CD4-positive, alpha-beta memory T cell (primary cell): ENCODE data around the gene DAGLB. TPM values are rescaled to one million over a fixed set of nuclear protein-coding genes. Genes with fewer than 3 reads are reported as not detected.
"Not testable (repeated sequence)": the region's sequence is repeated elsewhere in the genome, so short reads cannot be mapped to it uniquely, and the experiment has no call there.

Experiments used
- CTCF ChIA-PET: fragments of 350-600 bp; sonication (Branson Sonifier 250); formaldehyde crosslinking; loops from one replicate; lab custom pipeline; 2021; ENCODE audit warnings: inconsistent platforms; ENCODE audit not compliant: partially characterized antibody; lab: Charles Lee
- POLR2A ChIA-PET: fragments of 350-600 bp; sonication (Branson Sonifier 250); formaldehyde crosslinking; loops from one replicate; lab custom pipeline; 2021; ENCODE audit not compliant: partially characterized antibody; lab: Charles Lee
- DNase-seq, 5 donors: peaks; one replicate each; pipeline versions ENCODE4 v3.0.0 to v3.0.0-alpha.2; 2020 to 2022; ENCODE audit warnings: mixed read lengths in 1 of 5
- H3K27ac ChIP-seq: one replicate; pipeline ENCODE4 v1.7.0; 2013; ENCODE audit warnings: low read depth, low read length
- H3K27me3 ChIP-seq: 2 replicates; pipeline ENCODE4 v1.7.0; 2013; ENCODE audit warnings: mild to moderate bottlenecking, low read length, moderate library complexity; ENCODE audit not compliant: insufficient read depth
- H3K36me3 ChIP-seq: 2 replicates; pipeline ENCODE4 v1.7.0; 2013; ENCODE audit warnings: mild to moderate bottlenecking, low read length, moderate library complexity; ENCODE audit not compliant: insufficient read depth
- H3K4me1 ChIP-seq: 2 replicates; pipeline ENCODE4 v1.7.0; 2013; ENCODE audit warnings: mild to moderate bottlenecking, low read length, moderate library complexity; ENCODE audit not compliant: insufficient read depth
- H3K4me3 ChIP-seq, 2 donors: one replicate each; pipeline ENCODE4 v1.7.0; 2013; ENCODE audit warnings: low read length in 2 of 2, mild to moderate bottlenecking in 1 of 2
- H3K9me3 ChIP-seq, 2 donors: one replicate each; pipeline ENCODE4 v1.7.0; 2013; ENCODE audit warnings: low read length in 2 of 2, control low read depth in 1 of 2; ENCODE audit not compliant: control insufficient read depth in 1 of 2
- H3K27ac Mint-ChIP-seq, 7 donors: one replicate each; pipeline ENCODE4 v1.8.0; 2020 to 2021; ENCODE audit warnings: mixed read lengths in 7 of 7, mild to moderate bottlenecking in 6 of 7, inconsistent platforms in 3 of 7, moderate library complexity in 3 of 7
- H3K27me3 Mint-ChIP-seq, 2 donors: one replicate each; pipeline ENCODE4 v1.8.0; 2020 to 2021; ENCODE audit warnings: mixed read lengths in 2 of 2
- H3K36me3 Mint-ChIP-seq, 2 donors: one replicate each; pipeline ENCODE4 v1.8.0; 2020 to 2021; ENCODE audit warnings: mixed read lengths in 2 of 2, inconsistent platforms in 1 of 2, mild to moderate bottlenecking in 1 of 2
- H3K4me1 Mint-ChIP-seq, 4 donors: one replicate each; pipeline ENCODE4 v1.8.0; 2020 to 2021; ENCODE audit warnings: mixed read lengths in 4 of 4, mild to moderate bottlenecking in 1 of 4
- H3K4me3 Mint-ChIP-seq, 8 donors: one replicate each; pipeline ENCODE4 v1.8.0; 2020 to 2021; ENCODE audit warnings: mixed read lengths in 8 of 8, mild to moderate bottlenecking in 7 of 8, moderate library complexity in 6 of 8, inconsistent platforms in 3 of 8
- H3K9me3 Mint-ChIP-seq, 8 donors: one replicate each; pipeline ENCODE4 v1.8.0; 2020 to 2021; ENCODE audit warnings: mixed read lengths in 8 of 8, mild to moderate bottlenecking in 5 of 8, inconsistent platforms in 3 of 8, moderate library complexity in 1 of 8
- intact Hi-C: fragments of 100-400 bp; cut with micrococcal nuclease; formaldehyde crosslinking; loops from one replicate; pipeline ENCODE4 v1.15.1; 2023
- polyA plus RNA-seq, 2 donors: library from polyadenylated mRNA; unstranded; fragments of 300-500 nt; fragmentation: Illumina TruSeq; gene quantifications; one replicate each; pipeline ENCODE4 v1.2.3, GENCODE V29; 2021
- total RNA-seq, 2 experiments: library from RNA; stranded (reverse); gene quantifications; one replicate each; pipeline ENCODE4 v1.2.3, GENCODE V29; 2021

Gene DAGLB
- total and polyA plus RNA-seq, 4 experiments from 2014 or later: 5.3 to 37.0 (median 24.5) TPM

GRCh38 chr7:6400243-6401105 is 47.3 kb downstream of the DAGLB start:
- Mint-ChIP-seq H3K27ac (peak overlapping the region in 2 of 7 donors; percentile 23 to 50), H3K36me3 (peaks cover 42 to 56% of the 10 kb centered on the region in 2 donors), H3K4me1 (peaks cover 7 to 34% (median 21%) of the 10 kb centered on the region in 4 donors)
- H3K4me3 ChIP-seq, H3K4me3 Mint-ChIP-seq, H3K9me3 ChIP-seq, H3K27me3 ChIP-seq, POLR2A ChIA-PET, H3K9me3 Mint-ChIP-seq, H3K27ac ChIP-seq, H3K27me3 Mint-ChIP-seq, intact Hi-C loops, DNase-seq, CTCF ChIA-PET: not testable (repeated sequence)
- Histone ChIP-seq H3K36me3 (peaks cover 48% of the 10 kb centered on the region), H3K4me1 (peaks cover 19% of the 10 kb centered on the region)

- POLR2A ChIA-PET: no interaction called here
- no peak overlapping the region for H3K27ac ChIP-seq
- no peak for DNase-seq
- peaks cover 22% of the 10 kb centered on the region for H3K4me1 ChIP-seq
- Mint-ChIP-seq H3K27me3 (no peaks in the 10 kb centered on the region), H3K4me3 (no peak overlapping the region), H3K4me1 (peaks cover 9 to 41% (median 27%) of the 10 kb centered on the region in 4 donors), H3K36me3 (peaks cover 38 to 55% of the 10 kb centered on the region in 2 donors), H3K9me3 (no peaks in the 10 kb centered on the region), H3K27ac (peak overlapping the region in 2 of 7 donors; percentile 20 to 59)
- no peaks in the 10 kb centered on the region for H3K27me3 ChIP-seq
- H3K36me3 ChIP-seq: peaks cover 44% of the 10 kb centered on the region
- intact Hi-C loops: no loop called here
- CTCF ChIA-PET: interaction anchor here (1.2 kb wide), 1 partner anchor 8 kb away, joined by 4 read pairs; no protein-coding TSS in a partner anchor
- H3K9me3 ChIP-seq: no peaks in the 10 kb centered on the region
- no peak overlapping the region for H3K4me3 ChIP-seq
These were observed 48.4 kb downstream of the DAGLB start for GRCh38 chr7:6399351-6399750.

GRCh38 chr7:6398943-6399342 is 48.8 kb downstream of the DAGLB start:
- H3K27ac Mint-ChIP-seq: peak overlapping the region in 2 of 7 donors; percentile 59 to 85
- no peaks in the 10 kb centered on the region for H3K9me3 ChIP-seq
- H3K4me1 ChIP-seq: peaks cover 26% of the 10 kb centered on the region
- no peak overlapping the region for H3K27ac ChIP-seq
- H3K27me3 ChIP-seq: no peaks in the 10 kb centered on the region
- peaks cover 35 to 56% of the 10 kb centered on the region in 2 donors for H3K36me3 Mint-ChIP-seq
- peaks cover 13 to 45% (median 31%) of the 10 kb centered on the region in 4 donors for H3K4me1 Mint-ChIP-seq
- H3K27me3 Mint-ChIP-seq: no peaks in the 10 kb centered on the region
- no peak for DNase-seq
- CTCF ChIA-PET: interaction anchor here (1.2 kb wide), 1 partner anchor 8 kb away, joined by 4 read pairs; no protein-coding TSS in a partner anchor
- no peak overlapping the region for H3K4me3 ChIP-seq
- H3K4me3 Mint-ChIP-seq: no peak overlapping the region
- intact Hi-C loops: no loop called here
- no peaks in the 10 kb centered on the region for H3K9me3 Mint-ChIP-seq
- H3K36me3 ChIP-seq: peaks cover 41% of the 10 kb centered on the region
- POLR2A ChIA-PET: no interaction called here

GRCh38 chr7:6397759-6398495 is 49.8 kb downstream of the DAGLB start:
- CTCF ChIA-PET, H3K9me3 Mint-ChIP-seq, H3K9me3 ChIP-seq, DNase-seq, POLR2A ChIA-PET, H3K27me3 Mint-ChIP-seq, H3K27me3 ChIP-seq, H3K27ac ChIP-seq, H3K4me3 ChIP-seq, intact Hi-C loops, H3K4me3 Mint-ChIP-seq: not testable (repeated sequence)
- H3K27ac Mint-ChIP-seq: peak overlapping the region; percentile 32 to 65 (median 42)
- H3K36me3 Mint-ChIP-seq: peaks cover 36 to 57% of the 10 kb centered on the region in 2 donors
- H3K4me1 Mint-ChIP-seq: peaks cover 22 to 55% (median 41%) of the 10 kb centered on the region in 4 donors
- H3K4me1 ChIP-seq: peaks cover 36% of the 10 kb centered on the region
- peaks cover 38% of the 10 kb centered on the region for H3K36me3 ChIP-seq

- H3K36me3 Mint-ChIP-seq: peaks cover 34 to 57% of the 10 kb centered on the region in 2 donors
- Histone ChIP-seq H3K27me3 (no peaks in the 10 kb centered on the region), H3K4me1 (peaks cover 39% of the 10 kb centered on the region), H3K4me3 (no peak overlapping the region), H3K9me3 (no peaks in the 10 kb centered on the region), H3K27ac (no peak overlapping the region), H3K36me3 (peaks cover 32% of the 10 kb centered on the region)
- H3K4me3 Mint-ChIP-seq: no peak overlapping the region
- CTCF ChIA-PET: no interaction called here
- no peak for DNase-seq
- H3K9me3 Mint-ChIP-seq: no peaks in the 10 kb centered on the region
- intact Hi-C loops: no loop called here
- POLR2A ChIA-PET: interaction anchor here (1.1 kb wide), 1 partner anchor 19 kb away, joined by 3 read pairs; no protein-coding TSS in a partner anchor
- H3K27me3 Mint-ChIP-seq: no peaks in the 10 kb centered on the region
- peak overlapping the region in 6 of 7 donors; percentile 72 to 88 (median 84) for H3K27ac Mint-ChIP-seq
- peaks cover 31 to 70% (median 51%) of the 10 kb centered on the region in 4 donors for H3K4me1 Mint-ChIP-seq
These were observed 51.7 kb downstream of the DAGLB start for GRCh38 chr7:6395898-6396595.

GRCh38 chr7:6394114-6394513 is 53.6 kb downstream of the DAGLB start:
- POLR2A ChIA-PET: no interaction called here
- Mint-ChIP-seq H3K4me3 (no peak overlapping the region), H3K27ac (peak overlapping the region; percentile 12 to 92 (median 80)), H3K36me3 (peaks cover 34 to 53% of the 10 kb centered on the region in 2 donors), H3K9me3 (no peaks in the 10 kb centered on the region), H3K27me3 (no peaks in the 10 kb centered on the region), H3K4me1 (peaks cover 31 to 64% (median 51%) of the 10 kb centered on the region in 4 donors)
- H3K4me3 ChIP-seq: no peak overlapping the region
- peaks cover 23% of the 10 kb centered on the region for H3K36me3 ChIP-seq
- no peak overlapping the region for H3K27ac ChIP-seq
- intact Hi-C loops: no loop called here
- no peak for DNase-seq
- peaks cover 39% of the 10 kb centered on the region for H3K4me1 ChIP-seq
- CTCF ChIA-PET: no interaction called here
- no peaks in the 10 kb centered on the region for H3K9me3 ChIP-seq
- no peaks in the 10 kb centered on the region for H3K27me3 ChIP-seq
